Endodermal cell (in vitro differentiated cells): ENCODE data around the gene CTDP1. TPM values are rescaled to one million over a fixed set of nuclear protein-coding genes. Genes with fewer than 3 reads are reported as not detected.
A peak's percentile ranks its signal among the peaks of the same experiment; 100 is the strongest.

ENCODE experiments used
- DNase-seq: peaks from one replicate; pipeline ENCODE4 v3.0.0-alpha.2; 2017
- H3K27ac ChIP-seq: 2 replicates; pipeline ENCODE4 v1.5.1; 2013; ENCODE audit warnings: mild to moderate bottlenecking, low read depth, low read length, moderate library complexity
- H3K27me3 ChIP-seq: 2 replicates; pipeline ENCODE4 v1.6.1; 2013; ENCODE audit warnings: mild to moderate bottlenecking, low read length, moderate library complexity; ENCODE audit not compliant: insufficient read depth, control insufficient read depth, poor library complexity, severe bottlenecking
- H3K36me3 ChIP-seq: 2 replicates; pipeline ENCODE4 v1.7.0; 2013; ENCODE audit warnings: mild to moderate bottlenecking, low read length, moderate library complexity; ENCODE audit not compliant: control insufficient read depth, insufficient read depth
- H3K4me1 ChIP-seq: one replicate; pipeline ENCODE4 v1.7.0; 2013; ENCODE audit warnings: low read length; ENCODE audit not compliant: control insufficient read depth, insufficient read depth
- H3K4me3 ChIP-seq: 2 replicates; pipeline ENCODE4 v1.5.1; 2013; ENCODE audit warnings: mild to moderate bottlenecking, low read length, moderate library complexity
- H3K9ac ChIP-seq: 2 replicates; pipeline ENCODE4 v1.6.1; 2013; ENCODE audit warnings: mild to moderate bottlenecking, low read length, moderate library complexity; ENCODE audit not compliant: poor library complexity, severe bottlenecking; ENCODE audit errors: extremely low read depth
- H3K9me3 ChIP-seq: 2 replicates; pipeline ENCODE4 v1.6.1; 2013; ENCODE audit warnings: mild to moderate bottlenecking, low read length, moderate library complexity; ENCODE audit not compliant: control insufficient read depth
- H3K27ac Mint-ChIP-seq: 2 replicates; pipeline ENCODE4 v1.8.0; 2020; ENCODE audit warnings: mixed read lengths
- H3K27me3 Mint-ChIP-seq: 2 replicates; pipeline ENCODE4 v1.8.0; 2021; ENCODE audit warnings: mild to moderate bottlenecking, mixed read lengths; ENCODE audit not compliant: insufficient read depth
- H3K36me3 Mint-ChIP-seq: 2 replicates; pipeline ENCODE4 v1.8.0; 2020; ENCODE audit warnings: low read depth, mixed read lengths
- H3K4me1 Mint-ChIP-seq: 2 replicates; pipeline ENCODE4 v1.8.0; 2020; ENCODE audit warnings: mixed read lengths
- H3K4me3 Mint-ChIP-seq: 2 replicates; pipeline ENCODE4 v1.8.0; 2020; ENCODE audit warnings: mild to moderate bottlenecking, moderate library complexity, mixed read lengths
- H3K9me3 Mint-ChIP-seq: 2 replicates; pipeline ENCODE4 v1.8.0; 2020; ENCODE audit warnings: mild to moderate bottlenecking, mixed read lengths
- CTCF ChIP-seq: fragments of 200-600 bp; sonication (generic); conservative IDR thresholded peaks from 2 replicates; pipeline ENCODE4 v1.5.0; 2021; ENCODE audit warnings: antibody characterized with exemption, mild to moderate bottlenecking
- WGBS, 2 experiments: methylation state at CpG; one replicate each; pipeline versions ENCODE4 v1.1.5 to v1.1.7; 2013; ENCODE audit warnings: missing lambda C conversion rate in 2 of 2, mixed read lengths in 1 of 2; ENCODE audit not compliant: insufficient coverage in 1 of 2, insufficient read length in 1 of 2; 5-methylcytosine and 5-hydroxymethylcytosine counted together
- long read RNA-seq, 4 experiments: library from polyadenylated mRNA in 2 of 4; library from RNA in 1 of 4; library from capped mRNA in 1 of 4; stranded (forward) in 3 of 4; unstranded in 1 of 4; transcript quantifications; one replicate each; pipeline ENCODE4 v2.0.0, GENCODE V29; 2020 to 2021; ENCODE audit warnings: inconsistent platforms in 1 of 4
- polyA plus RNA-seq, 2 experiments: library from polyadenylated mRNA; stranded (reverse); fragments of 50-300 nt; gene quantifications; one replicate each; pipeline ENCODE4 v1.2.3, GENCODE V29; 2013
- total RNA-seq, 2 donors: library from RNA; stranded (reverse); fragmentation: NEBNext Ultra II Directional in 1 of 2; extraction: Animal tissue kit (Norgen Biotek cat#: 25700) in 1 of 2; gene quantifications; 2 replicates in 1 of 2; 3 replicates in 1 of 2; pipeline ENCODE4 v1.2.1, GENCODE V29; 2021

Gene CTDP1
- 10 to 100 TPM; 29.8 to 35.6 TPM for total RNA-seq
- polyA plus RNA-seq (2013, experiment 1 of 2), result 21.1 TPM
- polyA plus RNA-seq (2013, experiment 2 of 2), result 18.8 TPM
- long read RNA-seq, experiment 1, transcript CTDP1-205 (2 exons, 1,762 nt), result major isoform, 9 of 21 reads
- long read RNA-seq, experiment 1, partial matches to known transcripts, result 10 of 21 reads
- long read RNA-seq, experiment 1, other reads (novel, unspliced or antisense), result 2 of 21 reads
- long read RNA-seq, experiment 2, full-length matches to known transcripts, result 63 of 79 reads
- long read RNA-seq, experiment 2, partial matches to known transcripts, result 5 of 79 reads
- long read RNA-seq, experiment 2, other reads (novel, unspliced or antisense), result 11 of 79 reads
- long read RNA-seq, experiment 3, result 0 reads
- long read RNA-seq, experiment 4, result 0 reads

GRCh38 chr18:79679552-79680099 lies at the start of gene CTDP1:
TSS of gene CTDP1 (plus strand) at chr18:79679803. CDS start at chr18:79679948, 145 bp downstream.
- H3K4me1 Mint-ChIP-seq, result peaks cover 48% of the 10 kb centered on the region
- no peaks in the 10 kb centered on the region for H3K9me3 Mint-ChIP-seq
- H3K36me3 Mint-ChIP-seq, result peaks cover 38% of the 10 kb centered on the region
- Histone ChIP-seq H3K4me1 (peaks cover 26% of the 10 kb centered on the region), H3K27ac (peak within 1 kb of the TSS; percentile 89), H3K27me3 (no peaks in the 10 kb centered on the region), H3K36me3 (peaks cover 10% of the 10 kb centered on the region), H3K4me3 (peak within 1 kb of the TSS; percentile 96), H3K9me3 (no peaks in the 10 kb centered on the region), H3K9ac (peak within 1 kb of the TSS; percentile 91)
- TF ChIP-seq CTCF, result no peak
- H3K4me3 Mint-ChIP-seq, result peak within 1 kb of the TSS; percentile 84
- peak; percentile 94 for DNase-seq
- peak within 1 kb of the TSS; percentile 99 for H3K27ac Mint-ChIP-seq
- no peaks in the 10 kb centered on the region for H3K27me3 Mint-ChIP-seq
- 0% methylated on average over 14 to 88 of the region's 88 CpGs for WGBS, 2 experiments

GRCh38 chr18:79630281-79631095 lies 49.1 kb upstream of the CTDP1 start:
- Histone ChIP-seq H3K4me1 (no peaks in the 10 kb centered on the region), H3K4me3 (no peak overlapping the region), H3K9me3 (no peaks in the 10 kb centered on the region), H3K27ac (no peak overlapping the region), H3K36me3 (no peaks in the 10 kb centered on the region), H3K27me3 (no peaks in the 10 kb centered on the region), H3K9ac (no peak overlapping the region)
- Mint-ChIP-seq H3K27ac (peak overlapping the region; percentile 41), H3K4me1 (peaks cover 10% of the 10 kb centered on the region), H3K9me3 (peaks cover 7% of the 10 kb centered on the region), H3K27me3 (peaks cover 1% of the 10 kb centered on the region), H3K36me3 (no peaks in the 10 kb centered on the region), H3K4me3 (no peak overlapping the region)
- TF ChIP-seq CTCF, result no peak
- WGBS, 2 experiments, result 94% methylated on average over 29 to 36 of the region's 36 CpGs
- DNase-seq, result no peak

GRCh38 chr18:79631096-79631507 lies 48.5 kb upstream of the CTDP1 start:
- no peak overlapping the region for H3K27ac ChIP-seq
- H3K9me3 ChIP-seq, result no peaks in the 10 kb centered on the region
- no peak overlapping the region for H3K4me3 ChIP-seq
- WGBS, 2 experiments, result 89 to 100% methylated on average over 1 to 21 of the region's 21 CpGs
- no peaks in the 10 kb centered on the region for H3K36me3 Mint-ChIP-seq
- DNase-seq, result no peak
- no peak overlapping the region for H3K4me3 Mint-ChIP-seq
- no peaks in the 10 kb centered on the region for H3K36me3 ChIP-seq
- H3K4me1 ChIP-seq, result no peaks in the 10 kb centered on the region
- no peak overlapping the region for H3K9ac ChIP-seq
- H3K9me3 Mint-ChIP-seq, result peaks cover 9% of the 10 kb centered on the region
- H3K27me3 ChIP-seq, result no peaks in the 10 kb centered on the region
- H3K27me3 Mint-ChIP-seq, result peaks cover 1% of the 10 kb centered on the region
- H3K4me1 Mint-ChIP-seq, result peaks cover 10% of the 10 kb centered on the region
- no peak for TF ChIP-seq CTCF
- H3K27ac Mint-ChIP-seq, result no peak overlapping the region
